ENCODE data around the gene GNPTG. TPM values are rescaled to one million over a fixed set of nuclear protein-coding genes. Genes with fewer than 3 reads are reported as not detected.

GNPTG gene
- total RNA-seq, 4 donors from 2014 or later: 28.4 to 95.9 (median 48.6) TPM

DNA sequence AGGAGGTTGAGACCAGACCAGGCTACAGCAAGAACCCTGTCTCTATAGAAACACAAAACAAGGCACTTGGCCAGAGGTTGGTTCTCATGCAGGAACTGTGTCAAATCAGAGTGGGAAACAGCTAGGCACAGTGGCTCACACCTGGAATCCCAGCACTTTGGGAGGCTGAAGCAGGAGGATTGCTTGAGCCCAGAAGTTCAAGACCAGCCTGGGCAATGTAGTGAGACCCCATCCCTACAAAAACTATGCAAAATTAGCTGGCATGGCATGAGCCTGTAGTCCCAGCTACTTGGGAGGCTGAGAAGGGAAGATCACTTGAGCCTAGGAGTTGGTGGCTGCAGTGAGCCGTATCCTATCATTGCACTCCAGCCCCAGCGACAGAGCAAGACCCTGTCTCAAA, 61.1 kb downstream of the GNPTG start:
- TF ChIP-seq POLR2A (IDR thresholded peaks at IDR 0.05): no peak
- TF ChIP-seq, protein P1, sequence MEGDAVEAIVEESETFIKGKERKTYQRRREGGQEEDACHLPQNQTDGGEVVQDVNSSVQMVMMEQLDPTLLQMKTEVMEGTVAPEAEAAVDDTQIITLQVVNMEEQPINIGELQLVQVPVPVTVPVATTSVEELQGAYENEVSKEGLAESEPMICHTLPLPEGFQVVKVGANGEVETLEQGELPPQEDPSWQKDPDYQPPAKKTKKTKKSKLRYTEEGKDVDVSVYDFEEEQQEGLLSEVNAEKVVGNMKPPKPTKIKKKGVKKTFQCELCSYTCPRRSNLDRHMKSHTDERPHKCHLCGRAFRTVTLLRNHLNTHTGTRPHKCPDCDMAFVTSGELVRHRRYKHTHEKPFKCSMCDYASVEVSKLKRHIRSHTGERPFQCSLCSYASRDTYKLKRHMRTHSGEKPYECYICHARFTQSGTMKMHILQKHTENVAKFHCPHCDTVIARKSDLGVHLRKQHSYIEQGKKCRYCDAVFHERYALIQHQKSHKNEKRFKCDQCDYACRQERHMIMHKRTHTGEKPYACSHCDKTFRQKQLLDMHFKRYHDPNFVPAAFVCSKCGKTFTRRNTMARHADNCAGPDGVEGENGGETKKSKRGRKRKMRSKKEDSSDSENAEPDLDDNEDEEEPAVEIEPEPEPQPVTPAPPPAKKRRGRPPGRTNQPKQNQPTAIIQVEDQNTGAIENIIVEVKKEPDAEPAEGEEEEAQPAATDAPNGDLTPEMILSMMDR (IDR thresholded peaks at IDR 0.05): no peak
- no peak for DNase-seq
- no peak overlapping the region for H3K27ac ChIP-seq
- no peak overlapping the region for H3K4me3 ChIP-seq
- no peaks in the 10 kb centered on the region for H3K36me3 ChIP-seq
- intact Hi-C loops (cut with DNase I; ENCODE audit: low total_unique reads): no loop called here
- H3K9me3 ChIP-seq: no peaks in the 10 kb centered on the region
- no peaks in the 10 kb centered on the region for H3K27me3 ChIP-seq
- H3K4me1 ChIP-seq: peaks cover 3 to 18% of the 10 kb centered on the region in 2 donors

Other genes with a start within 250 kb of the GNPTG start
- gene CACNA1H, start 198.8 kb upstream of the GNPTG start, total RNA-seq: 10 to 100 TPM in 3 of 4 donors, 1 to 10 TPM in 1; 6.8 to 94.5 (median 27.6) TPM
- 1 to 10 TPM in 1 of 4 donors, not detected in 3; 1.5 TPM for gene TPSG1, start 126.7 kb upstream of the GNPTG start, total RNA-seq
- gene TPSB2, start 121.7 kb upstream of the GNPTG start, total RNA-seq: 100 to 1,000 TPM in 1 of 4 donors, 10 to 100 TPM in 2, 1 to 10 TPM in 1; 4.1 to 108 (median 29.0) TPM
- gene TPSAB1, start 111.2 kb upstream of the GNPTG start, total RNA-seq: 10 to 100 TPM in 3 of 4 donors, 1 to 10 TPM in 1; 3.9 to 96.2 (median 14.2) TPM
- 1 to 10 TPM in 1 of 4 donors, under 1 TPM in 1, not detected in 2; 0.52 to 2.8 TPM for gene TPSD1, start 95.9 kb upstream of the GNPTG start, total RNA-seq
- gene UBE2I, start 42.3 kb upstream of the GNPTG start, total RNA-seq: 100 to 1,000 TPM in 1 of 4 donors, 10 to 100 TPM in 3; 25.9 to 133 (median 63.0) TPM
- 1 to 10 TPM in 3 of 4 donors, under 1 TPM in 1; 0.59 to 5.5 (median 3.5) TPM for gene BAIAP3, start 18.3 kb upstream of the GNPTG start, total RNA-seq
- gene TSR3, start 53 bp upstream of the GNPTG start, total RNA-seq: 100 to 1,000 TPM in 1 of 4 donors, 10 to 100 TPM in 3; 15.9 to 101 (median 30.8) TPM
- 10 to 100 TPM; 13.5 to 63.3 (median 27.6) TPM for gene UNKL, start 62.8 kb downstream of the GNPTG start, total RNA-seq
- 10 to 100 TPM in 3 of 4 donors, 1 to 10 TPM in 1; 8.0 to 90.2 (median 21.4) TPM for gene UQCC4, start 68.8 kb downstream of the GNPTG start, total RNA-seq
- not detected for gene PERCC1, start 79.1 kb downstream of the GNPTG start, total RNA-seq
- gene CCDC154, start 92.6 kb downstream of the GNPTG start, total RNA-seq: 1 to 10 TPM in 1 of 4 donors, under 1 TPM in 2, not detected in 1; 0.48 to 5.3 (median 0.51) TPM
- 100 to 1,000 TPM in 1 of 4 donors, 10 to 100 TPM in 3; 21.5 to 145 (median 57.2) TPM for gene CLCN7, start 123.1 kb downstream of the GNPTG start, total RNA-seq
- under 1 TPM in 2 of 4 donors, not detected in 2; 0.28 to 0.52 TPM for gene PTX4, start 137.0 kb downstream of the GNPTG start, total RNA-seq
- gene TELO2, start 141.4 kb downstream of the GNPTG start, total RNA-seq: 10 to 100 TPM in 3 of 4 donors, 1 to 10 TPM in 1; 4.9 to 59.1 (median 39.0) TPM
- 10 to 100 TPM; 24.8 to 45.3 (median 39.3) TPM for gene TMEM204, start 181.7 kb downstream of the GNPTG start, total RNA-seq